Motor neuron (in vitro differentiated cells): ENCODE measurements around the gene DCBLD1. TPM values are rescaled to one million over a fixed set of nuclear protein-coding genes. Genes with fewer than 3 reads are reported as not detected.

Experiments
- ATAC-seq, 8 experiments: fragments of 200-7000 bp; cut with Tn5 transposase; replicated peaks in 6 of 8; 2 replicates each; pipeline ENCODE4 v1.8.0; 2021; ENCODE audit warnings: mild to moderate bottlenecking in 8 of 8, moderate library complexity in 8 of 8
- H3K27ac ChIP-seq, 2 donors: fragments of 250-450 bp; sonication (Bioruptor Pico); 2 replicates each; pipeline ENCODE4 v1.9.0; 2021; ENCODE audit warnings: antibody characterized with exemption in 2 of 2, mild to moderate bottlenecking in 2 of 2, moderate library complexity in 1 of 2
- H3K4me1 ChIP-seq, 2 donors: fragments of 250-450 bp; sonication (Bioruptor Pico); replicated peaks in 1 of 2; 2 replicates each; pipeline ENCODE4 v1.6.1; 2021; ENCODE audit warnings: antibody characterized with exemption in 2 of 2, mild to moderate bottlenecking in 2 of 2, moderate library complexity in 1 of 2
- H3K4me3 ChIP-seq, 5 donors: fragments of 250-450 bp; sonication (Bioruptor Pico); 2 replicates each; pipeline ENCODE4 v1.9.0; 2021; ENCODE audit warnings: antibody characterized with exemption in 5 of 5, mild to moderate bottlenecking in 5 of 5, moderate library complexity in 4 of 5
- WGBS, 10 experiments: fragments of 450-650 bp; shearing (Covaris generic); methylation state at CpG; one replicate each; pipeline ENCODE4 v1.0.0; 2022; 5-methylcytosine and 5-hydroxymethylcytosine counted together
- in situ Hi-C, 9 experiments: fragments of 400-800 bp; cut with MboI; loops; one replicate each; pipeline ENCODE4 v1.15.0; 2021; ENCODE audit warnings: low sequenced_read_pairs in 9 of 9, low pct_unique_long_range_greater_than_20kb in 2 of 9; ENCODE audit not compliant: unreplicated experiment in 9 of 9
- total RNA-seq, 8 experiments: library from RNA; unstranded; fragments of 300-600 nt; gene quantifications; 2 replicates each; pipeline versions ENCODE4 v1.2.3 to v1.2.4, GENCODE V29; 2022

DCBLD1 gene
- total RNA-seq, 8 experiments from 2014 or later = 1.4 to 12.8 (median 7.5) TPM

- no peak overlapping the region for H3K27ac ChIP-seq
- 73 to 100% (median 82%) methylated on average over 1 to 2 of the region's 2 CpGs; no CpG with 5 or more reads in 1 of the 10 experiments for WGBS, 10 experiments
- H3K4me3 ChIP-seq = no peak overlapping the region
- ATAC-seq = peak in 3 of 8 experiments; percentile 49 to 91 (median 60)
- in situ Hi-C loops = no loop called here
- peaks cover 2 to 7% of the 10 kb centered on the region in 2 donors for H3K4me1 ChIP-seq
These were observed 43.1 kb downstream of the DCBLD1 start for GRCh38 chr6:117525607-117526006.

GRCh38 chr6:117530467-117531242, 48.2 kb downstream of the DCBLD1 start:
- ATAC-seq = no peak
- in situ Hi-C loops = no loop called here
- peaks cover 11 to 25% of the 10 kb centered on the region in 2 donors for H3K4me1 ChIP-seq
- H3K4me3 ChIP-seq = no peak overlapping the region
- 90 to 100% (median 100%) methylated on average over 1 to 4 of the region's 4 CpGs for WGBS, 10 experiments
- H3K27ac ChIP-seq = no peak overlapping the region

GRCh38 chr6:117531346-117531745, 48.9 kb downstream of the DCBLD1 start:
- no peak overlapping the region for H3K27ac ChIP-seq
- 20 to 100% (median 73%) methylated on average over 1 to 5 of the region's 6 CpGs; no CpG with 5 or more reads in 1 of the 10 experiments for WGBS, 10 experiments

GRCh38 chr6:117531809-117532725, 49.6 kb downstream of the DCBLD1 start:
- no peak overlapping the region for H3K4me3 ChIP-seq
- 43 to 100% (median 86%) methylated on average over 1 to 5 of the region's 5 CpGs; no CpG with 5 or more reads in 1 of the 10 experiments for WGBS, 10 experiments
- peak in 5 of 8 experiments; percentile 25 to 86 (median 79) for ATAC-seq

More at GRCh38 chr6:117531346-117531745, 48.9 kb downstream of the DCBLD1 start:
- peaks cover 12 to 25% of the 10 kb centered on the region in 2 donors for H3K4me1 ChIP-seq
- peak in 5 of 8 experiments; percentile 51 to 76 (median 65) for ATAC-seq
- in situ Hi-C loops = no loop called here
- H3K4me3 ChIP-seq = no peak overlapping the region

GRCh38 chr6:117533775-117534174, 51.3 kb downstream of the DCBLD1 start:
- 64 to 100% (median 95%) methylated on average over 1 to 4 of the region's 4 CpGs; no CpG with 5 or more reads in 2 of the 10 experiments for WGBS, 10 experiments
- no peak for ATAC-seq

More at GRCh38 chr6:117531809-117532725, 49.6 kb downstream of the DCBLD1 start:
- H3K27ac ChIP-seq = no peak overlapping the region
- H3K4me1 ChIP-seq = peaks cover 14 to 25% of the 10 kb centered on the region in 2 donors
- in situ Hi-C loops = no loop called here

DNA sequence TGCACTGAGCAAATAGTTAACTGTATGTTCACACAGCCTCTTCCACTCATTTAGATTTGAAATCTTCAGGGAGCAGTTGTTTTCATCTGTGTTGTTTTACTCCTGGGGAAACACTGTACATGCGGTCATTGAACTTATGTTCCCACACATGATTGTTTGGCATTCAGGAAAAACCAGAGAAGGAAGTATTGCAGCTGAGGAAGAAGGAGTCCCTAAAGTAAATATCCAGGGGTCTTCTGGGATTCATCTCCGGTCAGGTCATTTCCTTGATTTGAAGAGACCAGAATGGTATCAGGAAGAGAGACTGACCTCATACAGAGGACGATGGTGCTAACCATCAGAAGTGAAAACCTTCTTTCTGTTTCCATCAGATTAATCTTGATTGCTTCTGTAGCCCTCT, 52.5 kb downstream of the DCBLD1 start:
- 50 to 96% (median 85%) methylated on average over 1 to 3 of the region's 3 CpGs; no CpG with 5 or more reads in 2 of the 10 experiments for WGBS, 10 experiments
- ATAC-seq = no peak
- Histone ChIP-seq H3K4me1 (peaks cover 14 to 25% of the 10 kb centered on the region in 2 donors), H3K27ac (no peak overlapping the region), H3K4me3 (no peak overlapping the region)
- in situ Hi-C loops = no loop called here

More at GRCh38 chr6:117533775-117534174, 51.3 kb downstream of the DCBLD1 start:
- in situ Hi-C loops = no loop called here
- peaks cover 14 to 25% of the 10 kb centered on the region in 2 donors for H3K4me1 ChIP-seq
- H3K27ac ChIP-seq = no peak overlapping the region
- H3K4me3 ChIP-seq = no peak overlapping the region

GRCh38 chr6:117536317-117536716, 53.8 kb downstream of the DCBLD1 start:
- in situ Hi-C loops = no loop called here
- WGBS, 10 experiments = 81 to 100% (median 94%) methylated on average over 1 to 3 of the region's 4 CpGs; no CpG with 5 or more reads in 2 of the 10 experiments
- no peak overlapping the region for H3K4me3 ChIP-seq
- peak in 3 of 8 experiments; percentile 18 to 65 (median 40) for ATAC-seq
- H3K4me1 ChIP-seq = peaks cover 11 to 14% of the 10 kb centered on the region in 2 donors
- H3K27ac ChIP-seq = no peak overlapping the region

DNA sequence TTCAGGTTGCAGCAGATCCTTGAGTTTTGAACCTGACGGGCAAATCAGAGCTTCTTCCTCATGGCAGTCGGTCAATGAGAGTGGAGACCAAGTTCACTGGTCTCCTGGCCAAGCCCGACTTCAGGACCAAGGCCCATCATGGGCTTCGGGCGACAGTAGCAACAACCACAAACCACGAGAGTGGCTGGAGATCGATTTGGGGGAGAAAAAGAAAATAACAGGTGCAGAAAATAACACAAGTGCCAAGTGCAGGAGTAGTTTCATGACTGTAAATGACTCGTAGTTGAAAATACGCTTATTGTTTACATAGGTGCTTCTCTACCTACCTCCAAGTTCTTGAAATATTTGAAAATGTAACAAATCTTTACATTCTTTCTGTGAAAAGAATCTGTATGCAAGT, 56.1 kb downstream of the DCBLD1 start:
- no peak for ATAC-seq
- Histone ChIP-seq H3K27ac (no peak overlapping the region), H3K4me1 (peaks cover 0 to 3% of the 10 kb centered on the region in 2 donors), H3K4me3 (no peak overlapping the region)
- 78 to 100% (median 93%) methylated on average over 1 to 9 of the region's 9 CpGs; no CpG with 5 or more reads in 1 of the 10 experiments for whole genome bisulfite sequencing, 10 experiments
- in situ Hi-C loops = no loop called here

- no peak for ATAC-seq
- WGBS, 10 experiments = 85 to 100% (median 98%) methylated on average over 1 to 7 of the region's 8 CpGs; no CpG with 5 or more reads in 3 of the 10 experiments
These were observed 58.2 kb downstream of the DCBLD1 start for GRCh38 chr6:117540670-117541069.

DNA sequence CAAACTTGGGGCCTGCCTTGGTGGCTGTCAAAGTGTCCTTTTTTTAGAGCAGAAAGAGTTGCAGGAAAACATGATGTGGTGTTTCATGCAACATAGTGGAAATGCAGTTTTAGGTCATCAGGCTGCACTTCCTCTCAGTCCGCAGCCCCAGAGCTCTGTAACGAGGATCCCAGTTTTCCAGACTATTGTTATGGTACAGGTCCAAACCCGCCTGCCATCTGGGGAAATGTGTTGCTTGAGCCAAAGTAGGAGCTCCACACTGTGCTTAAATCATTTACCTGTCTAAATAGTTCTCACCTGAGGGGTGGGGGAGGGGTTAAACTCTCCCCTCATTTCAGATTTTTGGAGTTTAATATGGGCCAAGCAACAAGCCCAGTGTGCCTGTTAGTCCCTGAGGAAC, 60.0 kb downstream of the DCBLD1 start:
- in situ Hi-C loops = no loop called here
- no peak overlapping the region for H3K4me3 ChIP-seq
- no peaks in the 10 kb centered on the region for H3K4me1 ChIP-seq
- no peak overlapping the region for H3K27ac ChIP-seq
- no peak for ATAC-seq
- 87 to 100% (median 96%) methylated on average over 2 to 3 of the region's 3 CpGs; no CpG with 5 or more reads in 4 of the 10 experiments for WGBS, 10 experiments

More at GRCh38 chr6:117540670-117541069, 58.2 kb downstream of the DCBLD1 start:
- Histone ChIP-seq H3K4me1 (peaks cover 0 to 3% of the 10 kb centered on the region in 2 donors), H3K4me3 (no peak overlapping the region), H3K27ac (no peak overlapping the region)
- in situ Hi-C loops = no loop called here

DNA sequence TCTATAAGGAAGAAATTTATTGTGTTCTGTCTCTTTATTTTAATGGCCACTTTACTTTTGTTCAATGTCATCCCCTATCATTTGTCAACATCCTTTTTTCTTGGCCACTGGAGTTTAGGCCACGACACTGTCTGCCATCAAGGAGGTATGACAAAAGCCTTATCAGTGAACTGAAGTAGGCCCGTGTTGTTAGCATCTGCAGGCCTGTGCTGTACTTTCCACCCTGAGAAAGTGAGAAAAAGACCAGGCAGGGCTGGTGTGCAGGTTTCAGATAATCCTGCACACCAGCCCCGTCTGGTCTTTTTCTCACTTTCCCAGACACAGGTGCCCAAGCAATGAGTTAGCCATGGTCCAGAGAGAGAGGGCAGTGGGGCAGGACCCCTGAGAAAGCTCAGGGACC, 62.2 kb downstream of the DCBLD1 start:
- in situ Hi-C loops = no loop called here
- H3K27ac ChIP-seq = no peak overlapping the region
- 20 to 95% (median 80%) methylated on average over 1 to 3 of the region's 3 CpGs; no CpG with 5 or more reads in 3 of the 10 experiments for WGBS, 10 experiments
- H3K4me1 ChIP-seq = no peaks in the 10 kb centered on the region
- ATAC-seq = no peak
- H3K4me3 ChIP-seq = no peak overlapping the region

DNA sequence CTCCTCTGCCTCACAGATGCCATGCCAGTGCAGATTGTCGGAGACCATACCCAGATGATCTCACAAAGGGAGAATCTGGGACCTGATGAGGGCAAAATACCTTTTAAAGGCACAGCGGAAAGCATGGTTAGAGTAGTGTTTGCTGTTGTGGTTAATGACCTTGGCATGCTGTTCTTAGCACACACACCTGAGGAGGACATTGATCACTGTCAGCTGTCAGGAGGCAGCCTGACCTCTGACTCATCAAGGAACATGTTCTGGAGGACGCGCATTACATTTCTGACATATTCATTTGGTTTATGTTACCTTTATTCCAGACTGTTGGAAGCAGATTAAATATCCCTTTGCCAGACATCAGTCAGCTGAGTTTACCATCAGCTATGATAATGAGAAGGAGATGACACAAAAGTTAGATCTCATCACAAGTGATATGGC, 62.7 kb downstream of the DCBLD1 start:
- 80 to 100% (median 87%) methylated on average over 2 to 4 of the region's 4 CpGs; no CpG with 5 or more reads in 5 of the 10 experiments for WGBS, 10 experiments
- H3K4me3 ChIP-seq = no peak overlapping the region
- H3K27ac ChIP-seq = no peak overlapping the region
- in situ Hi-C loops = no loop called here
- peak in 1 of 8 experiments; percentile 12 for ATAC-seq
- no peaks in the 10 kb centered on the region for H3K4me1 ChIP-seq
